NCI-H69 (cell line): ENCODE results near the gene GLIPR1L2.

ENCODE experiments used
- DNase-seq: peaks from one replicate; lab custom pipeline; 2025; lab: John Stamatoyannopoulos, UW

Gene GLIPR1L2

DNA sequence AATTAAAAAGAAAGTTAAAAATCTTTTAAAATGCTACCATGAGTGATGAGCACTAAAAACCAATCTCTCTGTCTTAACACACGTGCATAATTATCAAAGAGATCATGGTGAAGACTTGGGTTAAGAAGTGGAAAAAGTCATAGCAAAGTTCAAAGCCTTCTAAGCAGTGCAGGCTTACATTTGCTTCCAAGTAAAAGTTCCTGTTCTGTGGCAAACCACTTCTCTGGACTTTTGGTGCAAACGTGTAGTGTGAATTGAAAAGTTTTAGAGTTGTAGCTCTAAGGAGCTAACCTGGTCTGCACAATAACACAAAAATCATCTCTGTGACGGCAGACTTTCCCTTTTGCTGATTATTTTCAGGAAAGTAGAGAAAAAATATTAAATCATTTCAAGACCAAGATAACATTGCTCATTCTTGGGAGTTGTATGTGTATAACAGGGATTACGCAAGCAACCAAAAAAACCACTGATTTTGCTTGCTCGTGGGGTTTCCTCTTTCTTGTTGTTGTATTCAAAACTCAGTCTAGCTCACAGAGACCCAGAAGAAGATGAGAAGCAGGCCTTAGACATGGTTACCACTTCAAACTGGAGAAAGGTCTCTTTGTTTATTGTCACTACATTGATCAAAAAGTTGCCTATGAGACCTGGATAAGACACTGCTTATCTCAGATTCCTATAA is 87.4 kb downstream of the GLIPR1L2 start:
- DNase-seq, result no peak

GRCh38 chr12:75479963-75480461 is 89.1 kb downstream of the GLIPR1L2 start:
- DNase-seq, result peak; percentile 2

- peak; percentile 59 for DNase-seq
Measured at GRCh38 chr12:75480469-75480949, 89.6 kb downstream of the GLIPR1L2 start, which contains the start of gene GLIPR1. Gene GLIPR1, plus strand, starts transcription at chr12:75480755. Its CDS starts 126 bp downstream, at chr12:75480881.

DNA sequence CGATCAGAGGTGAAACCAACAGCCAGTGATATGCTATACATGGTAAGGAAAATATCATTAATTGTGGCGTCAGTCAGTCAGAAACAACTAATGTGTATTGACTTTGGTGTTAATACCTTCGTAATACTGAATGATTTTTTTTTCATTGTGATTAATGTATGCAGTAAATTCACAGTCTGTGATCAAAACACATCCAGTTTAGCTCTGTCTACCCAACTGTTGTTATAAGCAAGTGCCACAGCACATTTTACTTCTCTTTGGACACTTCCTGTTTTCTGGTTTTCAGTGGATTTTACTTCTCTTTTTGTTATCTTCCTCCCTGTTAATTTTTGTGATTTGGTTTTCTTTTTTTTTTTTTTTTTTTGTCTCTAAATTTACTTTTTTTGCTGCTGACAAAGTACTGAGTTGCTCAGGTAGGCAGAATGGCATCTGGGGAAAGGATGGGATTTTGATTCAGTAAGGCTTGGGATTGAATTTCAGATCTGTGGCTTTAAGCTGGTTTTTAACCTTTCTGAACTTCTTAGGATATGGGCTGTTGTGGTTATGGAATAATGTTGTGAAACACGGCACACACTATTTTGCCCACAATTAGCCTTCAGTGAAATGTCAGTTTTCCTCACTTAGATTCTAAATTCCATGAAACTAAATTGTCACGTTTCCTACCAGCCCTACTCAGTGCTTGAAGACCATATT is 90.3 kb downstream of the GLIPR1L2 start:
- peak; percentile 14 for DNase-seq

DNA sequence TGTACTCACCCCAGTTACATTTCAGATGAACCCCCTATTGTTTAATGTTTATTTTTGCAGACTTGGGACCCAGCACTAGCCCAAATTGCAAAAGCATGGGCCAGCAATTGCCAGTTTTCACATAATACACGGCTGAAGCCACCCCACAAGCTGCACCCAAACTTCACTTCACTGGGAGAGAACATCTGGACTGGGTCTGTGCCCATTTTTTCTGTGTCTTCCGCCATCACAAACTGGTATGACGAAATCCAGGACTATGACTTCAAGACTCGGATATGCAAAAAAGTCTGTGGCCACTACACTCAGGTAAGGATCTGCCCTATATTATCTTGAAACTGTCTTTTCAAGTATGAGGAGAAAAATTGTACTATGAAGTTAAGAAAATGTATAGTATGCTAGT is 90.9 kb downstream of the GLIPR1L2 start:
- DNase-seq, result no peak
